Adrenal gland (tissue), 12 donors: Measurements from ENCODE around the gene TBC1D30. TPM values are rescaled to one million over a fixed set of nuclear protein-coding genes. Genes with fewer than 3 reads are reported as not detected.

ENCODE experiments used
- DNase-seq, 7 donors: peaks; one replicate each; pipeline ENCODE4 v3.0.0-alpha.2; 2019 to 2020
- H3K27ac ChIP-seq, 5 donors: fragments of 200-600 bp; sonication (generic) in 4 of 5; 1 replicate in 3 of 5; 2 replicates in 2 of 5; pipeline versions ENCODE4 v1.5.1 to v1.8.0; 2016 to 2020; ENCODE audit warnings: mild to moderate bottlenecking in 1 of 5
- H3K27me3 ChIP-seq: fragments of 200-600 bp; 2 replicates; pipeline ENCODE4 v1.8.0; 2021
- H3K36me3 ChIP-seq, 2 donors: fragments of 200-600 bp; replicated peaks in 1 of 2; 1 replicate in 1 of 2; 2 replicates in 1 of 2; pipeline versions ENCODE4 v1.5.1 to v1.8.0; 2018 to 2022
- H3K4me1 ChIP-seq, 2 donors: fragments of 200-600 bp; replicated peaks in 1 of 2; 1 replicate in 1 of 2; 2 replicates in 1 of 2; pipeline versions ENCODE4 v1.5.1 to v1.8.0; 2018 to 2021
- H3K4me3 ChIP-seq, 4 donors: fragments of 200-600 bp; sonication (generic) in 3 of 4; one replicate each; pipeline ENCODE4 v1.5.1; 2016 to 2018
- H3K9me3 ChIP-seq, 3 donors: fragments of 200-600 bp; sonication (generic) in 1 of 3; replicated peaks in 1 of 3; 1 replicate in 2 of 3; 2 replicates in 1 of 3; pipeline versions ENCODE4 v1.5.1 to v1.8.0; 2016 to 2021
- POLR2A ChIP-seq, 2 donors: fragments of 450-650 bp; IDR thresholded peaks; one replicate each; pipeline ENCODE4 v1.6.1; 2017; ENCODE audit warnings: antibody characterized with exemption in 2 of 2, mild to moderate bottlenecking in 2 of 2, moderate library complexity in 1 of 2
- WGBS, 4 donors: extraction: QIAGEN DNeasy Blood & Tissue Kit in 2 of 4; methylation state at CpG; one replicate each; pipeline versions ENCODE4 v1.1.5 to v1.1.7; 2013 to 2017; 5-methylcytosine and 5-hydroxymethylcytosine counted together
- intact Hi-C, 2 donors: fragments of 100-400 bp; cut with DNase I; formaldehyde crosslinking; loops; one replicate each; pipeline versions ENCODE4 v1.14.1 to v1.15.0; 2022 to 2023
- polyA plus RNA-seq, 3 donors: library from polyadenylated mRNA; stranded (reverse); fragments of 200-250 nt in 2 of 3; fragments of 350-450 nt in 1 of 3; fragmentation: Illumina TruSeq in 1 of 3; extraction: RNeasy Lipid Tissue Mini Kit (QIAGEN cat#74804) in 1 of 3; gene quantifications; one replicate each; pipeline ENCODE4 v1.2.3, GENCODE V29; 2013 to 2014
- total RNA-seq, 9 donors: library from RNA; depleted of rRNA in 4 of 9; stranded (reverse); fragments of >200 nt in 4 of 9; fragments of 120-200 nt in 1 of 9; fragmentation: NEBNext Ultra II Directional in 1 of 9; extraction: Animal tissue kit (Norgen Biotek cat#: 25700) in 1 of 9; gene quantifications; one replicate each; pipeline versions ENCODE4 v1.1.0 to v1.2.4, GENCODE V29; 2013 to 2023
- TF ChIP-seq, protein P1 (sequence below), 6 experiments: fragments of 450-650 bp in 4 of 6; fragments of 200-600 bp in 2 of 6; sonication (generic) in 1 of 6; IDR thresholded peaks; 1 replicate in 5 of 6; 2 replicates in 1 of 6; pipeline versions ENCODE4 v1.5.1 to v1.8.0; 2016 to 2021; ENCODE audit warnings: antibody characterized with exemption in 6 of 6, mild to moderate bottlenecking in 2 of 6, moderate library complexity in 1 of 6
- donor health status: healthy with polysubstance abuse.
- donor health status: Bipolar disorder and iron deficiency.
- donor health status: DM: yes; HTN: yes; CAD: no.
- donor health status: DM: no; HTN: no; CAD: no.
- donor health status: DM: no; HTN: no; CAD: no.
- donor health status: DM: yes; HTN: yes; CAD: no.

Gene TBC1D30
- total and polyA plus RNA-seq, 12 donors = 1.2 to 13.3 (median 3.9) TPM

DNA sequence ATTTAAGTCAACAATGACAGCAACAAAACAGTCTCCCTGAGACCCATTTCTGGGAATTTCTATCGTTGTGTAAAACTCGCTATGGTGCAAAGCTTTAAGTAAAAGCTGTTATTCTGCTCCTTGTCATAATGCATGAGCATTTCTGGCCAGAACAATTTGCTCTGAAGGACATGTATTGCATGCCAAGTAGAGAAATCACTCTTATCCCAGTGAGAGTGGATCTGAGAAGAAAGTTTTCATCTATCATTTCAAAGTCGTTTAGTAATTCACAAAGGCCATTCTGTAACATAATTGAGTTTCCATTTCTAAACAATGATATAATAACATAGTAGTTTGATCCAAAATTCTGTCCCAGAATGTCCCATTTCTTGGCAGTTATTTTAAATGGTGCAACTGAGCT, 86.6 kb downstream of the TBC1D30 start:
- WGBS, 4 donors = 32 to 40% (median 36%) methylated on average over 3 of the region's 3 CpGs
- Histone ChIP-seq H3K27ac (peak overlapping the region in 2 of 5 donors; percentile 0 to 64), H3K27me3 (no peaks in the 10 kb centered on the region), H3K4me1 (peaks cover 27 to 28% of the 10 kb centered on the region in 2 donors), H3K36me3 (no peaks in the 10 kb centered on the region), H3K4me3 (no peak overlapping the region), H3K9me3 (no peaks in the 10 kb centered on the region)
- DNase-seq = no peak
- intact Hi-C loops = no loop called here
- TF ChIP-seq, protein P1, sequence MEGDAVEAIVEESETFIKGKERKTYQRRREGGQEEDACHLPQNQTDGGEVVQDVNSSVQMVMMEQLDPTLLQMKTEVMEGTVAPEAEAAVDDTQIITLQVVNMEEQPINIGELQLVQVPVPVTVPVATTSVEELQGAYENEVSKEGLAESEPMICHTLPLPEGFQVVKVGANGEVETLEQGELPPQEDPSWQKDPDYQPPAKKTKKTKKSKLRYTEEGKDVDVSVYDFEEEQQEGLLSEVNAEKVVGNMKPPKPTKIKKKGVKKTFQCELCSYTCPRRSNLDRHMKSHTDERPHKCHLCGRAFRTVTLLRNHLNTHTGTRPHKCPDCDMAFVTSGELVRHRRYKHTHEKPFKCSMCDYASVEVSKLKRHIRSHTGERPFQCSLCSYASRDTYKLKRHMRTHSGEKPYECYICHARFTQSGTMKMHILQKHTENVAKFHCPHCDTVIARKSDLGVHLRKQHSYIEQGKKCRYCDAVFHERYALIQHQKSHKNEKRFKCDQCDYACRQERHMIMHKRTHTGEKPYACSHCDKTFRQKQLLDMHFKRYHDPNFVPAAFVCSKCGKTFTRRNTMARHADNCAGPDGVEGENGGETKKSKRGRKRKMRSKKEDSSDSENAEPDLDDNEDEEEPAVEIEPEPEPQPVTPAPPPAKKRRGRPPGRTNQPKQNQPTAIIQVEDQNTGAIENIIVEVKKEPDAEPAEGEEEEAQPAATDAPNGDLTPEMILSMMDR (IDR thresholded peaks at IDR 0.05) = no peak
- no peak for TF ChIP-seq POLR2A (IDR thresholded peaks at IDR 0.05)

- no peak overlapping the region for H3K4me3 ChIP-seq
- 34 to 39% (median 35%) methylated on average over 4 of the region's 4 CpGs for WGBS, 4 donors
- TF ChIP-seq, protein P1 (IDR thresholded peaks at IDR 0.05) = no peak
- TF ChIP-seq POLR2A (IDR thresholded peaks at IDR 0.05) = no peak
- peak overlapping the region in 3 of 5 donors; percentile 56 to 64 (median 59) for H3K27ac ChIP-seq
- DNase-seq = no peak
- H3K4me1 ChIP-seq = peaks cover 27 to 28% of the 10 kb centered on the region in 2 donors
- no peaks in the 10 kb centered on the region for H3K36me3 ChIP-seq
- intact Hi-C loops = no loop called here
- no peaks in the 10 kb centered on the region for H3K9me3 ChIP-seq
- H3K27me3 ChIP-seq = no peaks in the 10 kb centered on the region
These were observed 87.5 kb downstream of the TBC1D30 start for GRCh38 chr12:64911912-64912311.

- no peak for TF ChIP-seq POLR2A (IDR thresholded peaks at IDR 0.05)
- H3K27ac ChIP-seq = peak overlapping the region in 3 of 5 donors; percentile 56 to 64 (median 59)
- no peaks in the 10 kb centered on the region for H3K36me3 ChIP-seq
- WGBS, 4 donors = 51 to 66% (median 55%) methylated on average over 3 of the region's 3 CpGs
- DNase-seq = peak; percentile 77 to 91 (median 84)
- H3K9me3 ChIP-seq = no peaks in the 10 kb centered on the region
- peaks cover 27 to 28% of the 10 kb centered on the region in 2 donors for H3K4me1 ChIP-seq
- H3K4me3 ChIP-seq = no peak overlapping the region
- H3K27me3 ChIP-seq = no peaks in the 10 kb centered on the region
- intact Hi-C loops = no loop called here
These were observed 88.2 kb downstream of the TBC1D30 start for GRCh38 chr12:64912516-64913255.

DNA sequence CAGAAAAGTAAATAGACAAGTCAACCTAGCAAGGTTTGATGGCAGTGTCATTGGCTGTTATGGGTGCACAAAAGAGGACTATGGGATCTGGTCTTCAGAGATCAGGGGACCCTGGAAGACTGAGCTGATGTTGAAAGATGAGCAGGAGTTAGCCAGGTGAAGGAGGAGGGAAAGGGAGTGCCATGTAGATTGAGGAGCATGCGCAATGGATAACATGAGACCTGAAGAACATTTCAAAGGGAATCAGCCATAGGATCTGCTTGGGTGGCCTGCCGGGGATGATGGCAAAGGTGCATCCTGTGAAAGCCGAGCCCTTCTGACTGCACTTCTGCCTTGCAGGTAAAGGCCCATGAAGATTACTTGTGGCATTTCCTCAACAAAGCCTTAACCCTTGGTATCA, 90.8 kb downstream of the TBC1D30 start:
- Histone ChIP-seq H3K36me3 (no peaks in the 10 kb centered on the region), H3K27ac (no peak overlapping the region), H3K4me3 (no peak overlapping the region), H3K9me3 (no peaks in the 10 kb centered on the region), H3K4me1 (peaks cover 27 to 28% of the 10 kb centered on the region in 2 donors), H3K27me3 (no peaks in the 10 kb centered on the region)
- DNase-seq = no peak
- intact Hi-C loops = no loop called here
- WGBS, 4 donors = 80 to 96% (median 94%) methylated on average over 3 of the region's 3 CpGs
- TF ChIP-seq, protein P1 (IDR thresholded peaks at IDR 0.05) = no peak
- no peak for TF ChIP-seq POLR2A (IDR thresholded peaks at IDR 0.05)
